ENCODE measurements around the gene AKT1.

Gene AKT1

DNA sequence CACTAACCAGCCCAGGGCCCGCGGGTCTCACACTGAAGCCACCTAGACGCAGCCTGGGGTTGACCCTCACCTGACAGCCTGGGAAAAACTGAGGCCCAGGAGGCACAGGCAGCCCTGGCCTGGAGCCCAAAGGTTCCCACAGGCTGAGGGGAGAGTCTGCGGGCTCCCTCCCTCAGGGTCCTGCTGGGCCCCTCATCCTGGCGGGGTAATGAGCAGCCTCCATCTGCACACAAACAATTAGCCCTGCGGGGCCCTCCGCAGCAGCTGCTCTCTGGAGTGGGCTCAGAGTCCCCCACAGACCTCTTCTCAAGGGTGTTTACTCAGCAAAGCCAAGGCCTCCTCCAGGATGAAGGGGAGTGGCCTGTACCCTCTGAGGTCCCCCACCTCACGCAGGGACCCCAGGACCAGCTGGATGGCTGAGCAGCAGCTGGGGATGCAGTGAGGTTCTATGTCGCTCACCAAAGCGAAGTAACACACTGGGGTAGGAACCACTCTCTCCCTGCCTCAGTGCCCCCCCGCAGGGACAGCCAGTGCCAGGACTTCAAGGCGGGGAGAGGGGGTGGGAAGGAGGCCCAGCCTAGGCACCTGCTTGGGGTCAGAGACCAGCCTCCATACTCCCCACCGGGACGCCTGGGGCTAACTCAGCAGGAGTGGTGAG lies 7.3 kb downstream of the AKT1 start:
- DNase-seq (ENCODE audit: extremely low spot score, insufficient read length, low read depth): no peak
- no peak for FAIRE-seq

DNA sequence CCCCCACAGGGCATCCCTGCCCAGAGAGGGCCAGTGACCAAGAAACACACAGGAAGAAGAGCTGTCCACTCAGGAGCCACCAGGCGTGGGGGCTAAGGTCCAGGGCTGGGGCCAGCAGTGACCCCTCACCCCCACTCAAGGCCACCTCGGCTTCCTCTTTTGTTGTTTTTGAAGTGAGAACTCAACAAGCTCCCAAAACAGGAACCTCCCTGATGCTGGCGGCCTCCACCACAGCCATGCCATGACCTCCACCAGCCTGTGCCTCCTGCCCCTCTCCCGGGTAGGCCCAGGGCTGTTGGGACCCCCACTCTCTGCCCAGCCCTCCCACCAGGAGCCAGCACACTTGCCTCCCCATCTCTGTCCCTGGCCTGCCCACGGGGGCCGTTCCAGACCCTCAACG lies 7.8 kb downstream of the AKT1 start:
- DNase-seq (ENCODE audit: extremely low spot score, insufficient read length, low read depth): no peak
- no peak for FAIRE-seq

- FAIRE-seq (no peak), DNase-seq (ENCODE audit: extremely low spot score, insufficient read length, low read depth) (no peak)
Observed at GRCh38 chr14:104786726-104787675, 8.5 kb downstream of the AKT1 start.

GRCh38 chr14:104786091-104786586 lies 9.4 kb downstream of the AKT1 start:
- DNase-seq (ENCODE audit: extremely low spot score, insufficient read length, low read depth): no peak
- FAIRE-seq: no peak

DNA sequence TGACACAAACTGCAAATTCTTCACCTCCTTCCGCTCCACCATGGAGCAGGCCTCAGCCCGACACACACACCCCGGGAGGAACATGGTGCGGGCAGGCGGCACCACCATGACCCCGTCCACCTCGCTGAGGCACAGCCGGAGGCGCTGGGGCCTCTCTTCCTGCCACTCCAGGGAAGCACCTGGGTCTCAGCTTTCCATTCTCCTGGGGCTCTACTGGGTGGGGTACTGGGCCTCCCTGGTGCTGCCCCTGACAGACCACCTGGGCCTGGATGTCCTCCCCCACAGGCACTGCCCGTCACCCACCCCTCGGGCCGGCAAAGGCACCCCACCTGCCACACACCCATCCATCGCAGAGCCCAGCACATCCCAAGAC lies 9.9 kb downstream of the AKT1 start:
- no peak for DNase-seq (ENCODE audit: extremely low spot score, insufficient read length, low read depth)
- FAIRE-seq: no peak

- no peak for FAIRE-seq
- no peak for DNase-seq (ENCODE audit: extremely low spot score, insufficient read length, low read depth)
Observed at GRCh38 chr14:104784846-104785707, 10.5 kb downstream of the AKT1 start.

DNA sequence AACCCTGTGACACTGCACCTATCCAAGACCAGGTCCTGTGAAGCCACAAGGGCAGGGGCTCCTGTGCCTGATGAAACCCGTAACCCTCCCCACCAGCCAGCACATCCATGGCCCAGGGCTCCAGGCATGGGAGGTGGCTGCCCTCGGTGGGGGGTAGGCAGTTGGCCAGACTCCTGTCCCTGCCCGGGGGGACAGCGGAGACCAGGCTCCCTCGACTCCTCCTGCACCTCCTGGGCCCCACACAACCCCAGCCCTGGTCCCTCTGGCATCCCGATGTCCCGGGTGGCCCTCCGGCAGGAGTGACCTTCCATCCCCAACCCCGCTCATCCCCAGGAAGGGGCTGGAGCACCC lies 11.4 kb downstream of the AKT1 start:
- no peak for DNase-seq (ENCODE audit: extremely low spot score, insufficient read length, low read depth)
- no peak for FAIRE-seq

- FAIRE-seq: no peak
Observed at GRCh38 chr14:104783484-104784217, 11.9 kb downstream of the AKT1 start.

DNA sequence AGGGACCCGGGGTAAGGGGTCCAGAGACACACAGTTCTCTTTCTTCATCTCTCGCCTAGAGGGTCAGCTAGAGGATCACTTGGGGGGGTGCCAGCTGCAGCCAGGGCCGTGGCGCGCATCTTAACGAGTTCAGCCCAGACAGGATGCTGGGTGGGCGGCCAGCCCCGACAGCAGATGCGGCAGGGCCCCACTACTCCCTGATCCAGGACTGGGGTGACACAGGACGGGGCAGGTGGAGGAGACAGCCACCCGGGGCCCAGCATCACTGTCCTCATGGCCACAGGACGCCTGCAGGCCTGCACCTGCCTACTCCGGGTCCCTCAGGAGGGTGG lies 12.8 kb downstream of the AKT1 start:
- no peak for DNase-seq (ENCODE audit: extremely low spot score, insufficient read length, low read depth)
- FAIRE-seq: no peak

More at GRCh38 chr14:104783484-104784217, 11.9 kb downstream of the AKT1 start:
- DNase-seq (ENCODE audit: extremely low spot score, insufficient read length, low read depth): no peak

- FAIRE-seq: no peak
- DNase-seq (ENCODE audit: extremely low spot score, insufficient read length, low read depth): no peak
Observed at GRCh38 chr14:104782086-104782807, 13.3 kb downstream of the AKT1 start.

DNA sequence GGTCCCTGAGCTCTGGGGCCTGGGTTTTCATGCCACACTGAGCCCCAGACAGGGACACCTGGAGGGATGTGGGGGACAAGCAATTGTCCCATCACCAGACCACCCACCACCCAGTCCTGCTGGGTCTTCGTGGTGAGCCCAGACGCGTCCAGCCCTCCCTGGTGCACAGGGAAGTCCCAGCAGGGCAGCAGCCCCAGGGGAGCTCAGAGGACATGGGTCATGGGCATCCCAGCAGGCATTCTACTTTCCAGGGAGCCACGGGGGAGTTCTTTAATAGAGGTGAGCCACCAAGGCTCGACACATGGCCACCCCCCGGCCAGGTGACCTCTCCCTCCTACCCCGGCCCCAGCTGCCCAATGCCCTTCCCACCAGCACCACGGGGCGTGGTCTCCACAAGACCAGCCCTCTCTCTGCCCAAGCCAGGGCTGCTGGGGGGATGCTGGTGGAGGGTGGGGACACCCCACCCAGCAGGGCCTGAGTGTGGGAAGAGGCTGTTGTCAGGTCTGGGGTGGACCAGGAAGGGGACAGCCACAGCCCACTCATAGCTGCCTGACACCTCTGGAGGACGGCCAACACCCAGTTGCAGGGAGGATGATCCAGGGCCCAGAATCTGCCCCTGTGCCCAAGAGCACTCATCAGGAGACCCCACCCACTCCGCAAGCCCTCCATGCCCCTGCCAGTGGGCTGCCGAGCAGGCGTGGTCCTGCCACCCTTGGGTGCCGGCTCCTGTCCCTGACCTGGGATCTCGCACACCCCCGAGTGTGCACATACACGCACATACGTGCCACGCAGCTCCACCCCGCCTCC lies 14.1 kb downstream of the AKT1 start:
- FAIRE-seq (no peak), DNase-seq (ENCODE audit: extremely low spot score, insufficient read length, low read depth) (no peak)

- FAIRE-seq (no peak), DNase-seq (ENCODE audit: extremely low spot score, insufficient read length, low read depth) (no peak)
Observed at GRCh38 chr14:104780513-104781030, 15.0 kb downstream of the AKT1 start.

DNA sequence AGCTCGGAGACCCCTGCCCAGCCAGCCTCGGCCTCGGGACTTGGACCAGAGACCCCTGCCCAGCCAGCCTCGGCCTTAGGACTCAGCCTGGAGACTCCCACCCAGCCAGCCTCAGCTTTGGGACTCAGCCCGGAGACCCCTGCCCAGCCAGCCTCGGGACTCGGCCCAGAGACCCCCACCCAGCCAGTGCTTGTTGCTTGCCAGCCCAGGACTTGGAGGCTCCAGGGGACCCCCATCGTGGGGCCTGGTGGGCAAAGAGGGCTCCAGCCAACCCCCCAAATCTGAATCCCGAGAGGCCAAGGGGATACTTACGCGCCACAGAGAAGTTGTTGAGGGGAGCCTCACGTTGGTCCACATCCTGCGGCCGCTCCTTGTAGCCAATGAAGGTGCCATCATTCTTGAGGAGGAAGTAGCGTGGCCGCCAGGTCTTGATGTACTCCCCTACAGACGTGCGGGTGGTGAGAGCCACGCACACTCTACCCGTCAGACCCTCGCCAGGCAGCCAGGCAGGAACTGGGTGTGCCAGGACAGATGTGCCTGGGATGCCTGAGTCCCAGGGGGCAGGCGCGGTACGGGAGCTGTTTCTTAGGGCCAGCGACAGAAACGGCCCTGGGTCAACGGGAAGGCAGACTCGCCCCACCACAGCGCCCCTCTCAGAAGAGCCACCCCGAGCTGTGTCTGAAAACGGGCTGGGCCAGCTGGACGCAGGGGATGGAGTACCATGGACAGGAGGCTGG lies 15.6 kb downstream of the AKT1 start:
- FAIRE-seq: no peak
- DNase-seq (ENCODE audit: extremely low spot score, insufficient read length, low read depth): no peak

- FAIRE-seq (no peak), DNase-seq (ENCODE audit: extremely low spot score, insufficient read length, low read depth) (no peak)
Observed at GRCh38 chr14:104778694-104779331, 16.7 kb downstream of the AKT1 start.

DNA sequence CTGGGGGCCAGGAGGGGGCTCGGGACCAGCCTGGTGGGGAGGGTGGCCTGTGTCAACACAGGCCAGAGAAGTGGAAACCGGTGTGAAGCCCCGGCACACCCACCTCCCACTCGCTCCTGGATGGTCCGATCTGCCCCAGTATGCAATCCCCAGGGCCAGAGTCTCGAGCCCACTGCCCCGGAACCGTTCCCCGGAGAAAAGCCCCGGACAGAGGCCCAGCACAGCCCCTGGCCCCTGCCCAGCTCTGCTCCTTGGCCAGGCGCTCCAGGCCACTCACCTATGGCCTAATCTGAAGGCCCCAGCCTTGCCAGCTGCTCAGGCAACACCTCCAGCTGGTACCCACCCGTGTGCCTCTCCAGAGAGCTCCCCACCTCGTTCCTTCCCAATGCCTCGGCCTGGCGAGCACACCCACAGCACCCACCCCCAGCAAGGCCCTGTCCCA lies 17.7 kb downstream of the AKT1 start:
- FAIRE-seq: no peak

GRCh38 chr14:104776961-104777807 lies 18.4 kb downstream of the AKT1 start:
- no peak for DNase-seq (ENCODE audit: extremely low spot score, insufficient read length, low read depth)
- no peak for FAIRE-seq

More for the DNA sequence above, 17.7 kb downstream of the AKT1 start:
- DNase-seq (ENCODE audit: extremely low spot score, insufficient read length, low read depth): no peak
